GM21423 (cell line): ENCODE data around the gene RHOF.

Source experiments
- ATAC-seq: cut with Tn5 transposase; IDR thresholded peaks from one replicate; pipeline ENCODE4 v1.9.1; 2021; ENCODE audit warnings: mild to moderate bottlenecking, moderate library complexity; ENCODE audit not compliant: unreplicated experiment

The RHOF gene

DNA sequence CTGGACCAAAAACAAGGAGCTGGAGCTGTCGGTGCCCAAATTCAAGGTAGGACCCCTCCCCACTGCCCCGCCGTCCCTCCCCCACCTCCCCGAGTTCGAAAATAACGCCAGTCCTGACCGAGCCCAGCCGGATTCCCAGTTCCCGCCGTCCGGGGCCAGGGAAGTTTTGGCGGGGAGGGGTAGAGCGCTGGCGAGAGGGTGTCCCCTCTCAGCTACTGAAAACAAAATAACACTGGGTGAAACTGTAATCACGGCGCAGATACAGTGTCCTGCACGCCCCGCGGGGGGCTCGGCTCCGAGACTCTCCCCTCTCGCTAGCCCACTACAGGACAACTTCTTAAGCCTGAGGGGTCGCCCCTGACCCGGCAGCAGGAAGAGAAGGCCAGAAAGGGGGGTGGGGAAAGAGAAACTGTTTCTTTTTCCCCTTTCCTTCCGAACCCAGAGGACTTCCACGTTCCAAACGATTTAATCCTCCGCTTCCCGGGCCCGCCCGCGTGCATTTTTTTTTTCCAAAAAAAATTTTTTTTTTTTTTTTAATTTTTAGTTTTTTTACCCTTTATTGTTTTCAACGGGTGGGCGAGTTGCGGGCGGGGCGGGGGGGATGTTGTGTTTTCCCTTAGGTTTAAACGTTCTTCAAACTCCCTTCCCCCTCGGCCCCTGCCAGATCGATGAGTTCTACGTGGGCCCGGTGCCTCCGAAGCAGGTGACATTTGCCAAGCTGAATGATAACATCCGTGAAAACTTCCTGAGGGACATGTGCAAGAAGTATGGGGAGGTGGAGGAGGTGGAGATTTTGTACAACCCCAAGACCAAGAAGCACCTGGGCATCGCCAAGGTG, 11.9 kb upstream of the RHOF start:
- no peak for ATAC-seq

DNA sequence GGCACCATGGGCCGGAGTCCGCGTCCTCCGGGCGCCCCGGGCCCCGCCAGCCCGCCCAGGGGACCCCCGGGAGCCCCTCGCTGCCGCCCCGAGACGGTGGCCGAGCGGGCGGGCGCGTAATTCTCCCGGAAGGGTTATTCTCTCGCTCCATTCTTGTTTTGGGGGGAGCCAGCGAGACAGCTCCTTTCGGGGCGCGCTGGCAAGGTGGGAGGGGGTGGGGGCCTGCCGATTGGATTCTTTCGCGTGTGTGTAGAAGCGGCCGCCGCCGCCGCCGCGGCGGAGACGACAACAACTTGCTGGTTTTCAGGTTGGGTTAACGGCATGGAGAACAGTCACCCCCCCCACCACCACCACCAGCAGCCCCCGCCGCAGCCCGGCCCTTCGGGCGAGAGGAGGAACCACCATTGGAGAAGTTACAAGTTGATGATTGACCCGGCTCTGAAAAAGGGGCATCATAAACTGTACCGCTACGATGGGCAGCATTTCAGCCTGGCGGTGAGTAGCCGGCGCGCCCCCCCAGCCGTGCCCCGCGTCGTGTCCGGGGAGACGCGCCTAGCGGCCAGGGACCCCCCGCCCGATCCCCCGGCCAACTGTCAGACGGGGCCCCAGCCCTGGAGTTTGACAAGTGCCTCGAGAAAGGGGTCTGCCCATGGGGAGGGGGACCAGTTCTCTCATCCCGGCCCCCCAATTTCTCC, 11.1 kb upstream of the RHOF start:
- ATAC-seq, result no peak

DNA sequence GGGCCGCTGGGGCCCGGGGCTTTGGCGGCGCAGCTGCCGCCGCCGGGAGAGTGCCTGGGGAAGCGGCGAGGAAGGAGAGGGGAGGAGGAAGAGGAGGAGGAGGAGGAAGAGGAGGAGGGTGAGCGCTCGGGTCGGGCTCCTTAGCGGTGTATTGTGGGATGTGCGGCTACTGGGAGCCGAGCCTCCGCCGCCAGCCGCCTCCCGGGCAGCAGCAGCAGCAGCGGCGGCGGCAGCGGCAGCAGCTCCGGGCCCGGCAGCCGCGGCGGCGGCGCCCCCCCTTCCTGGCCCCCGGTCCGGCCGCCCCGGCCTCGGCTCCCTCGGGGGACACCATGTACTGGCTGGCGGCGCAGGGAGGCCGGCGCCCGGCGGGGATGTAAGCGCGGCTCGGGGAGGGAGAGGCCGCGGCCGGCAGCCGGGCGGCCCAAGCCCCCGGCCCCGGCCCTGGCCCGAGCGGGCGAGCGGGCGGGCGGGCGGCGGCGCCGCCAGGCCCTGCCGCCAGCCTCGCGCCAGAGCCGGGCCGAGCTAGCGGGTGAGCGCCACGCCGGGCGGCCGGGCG, 10.5 kb upstream of the RHOF start, which contains the start of gene SETD1B:
TSS of gene SETD1B (plus strand) at position 149 of the 556 bp plus-strand sequence. CDS start 729 bp downstream, outside the sequence.
- ATAC-seq, result no peak

DNA sequence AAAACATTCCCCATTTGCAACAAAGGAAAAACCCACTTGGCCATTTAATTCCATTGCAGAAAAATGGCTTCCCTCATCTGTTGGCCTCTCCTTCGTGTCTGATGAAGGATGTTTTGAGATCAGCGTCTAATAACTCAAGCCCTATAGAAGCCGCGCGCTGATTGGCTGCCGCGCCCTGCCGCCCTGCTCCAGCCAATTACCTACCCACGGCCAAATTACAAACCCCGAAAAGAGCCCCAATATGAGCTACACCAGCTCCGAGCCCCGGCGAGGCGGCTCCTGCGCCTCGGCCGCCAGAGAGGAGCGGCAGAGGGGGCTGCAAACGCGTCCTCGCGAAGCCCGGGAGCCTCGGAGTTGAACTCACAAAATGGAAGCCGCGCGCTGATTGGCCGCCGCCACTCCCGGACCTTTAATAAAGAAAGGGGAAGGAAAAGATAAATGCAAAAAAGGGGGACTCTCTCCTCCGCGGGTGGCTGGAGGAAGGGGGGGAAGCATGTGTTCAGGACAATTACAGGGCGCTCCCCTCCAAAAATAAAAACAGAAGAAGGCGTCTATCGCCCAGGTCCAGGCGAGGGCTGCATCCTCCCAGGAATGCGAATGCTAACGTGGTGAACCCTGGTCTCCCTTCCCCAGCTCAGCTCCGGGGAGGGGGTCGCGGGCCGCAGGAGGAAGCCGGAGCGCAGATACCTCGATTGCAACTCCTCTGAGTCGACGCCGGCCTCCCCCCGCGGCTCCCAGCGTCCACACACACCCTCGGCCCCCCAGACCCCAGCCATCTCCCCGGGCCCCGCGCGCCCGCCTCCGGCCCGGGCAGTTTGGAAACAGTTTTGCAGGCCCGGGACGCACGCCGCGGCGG, 9.6 kb upstream of the RHOF start:
- peak; percentile 38 for ATAC-seq

DNA sequence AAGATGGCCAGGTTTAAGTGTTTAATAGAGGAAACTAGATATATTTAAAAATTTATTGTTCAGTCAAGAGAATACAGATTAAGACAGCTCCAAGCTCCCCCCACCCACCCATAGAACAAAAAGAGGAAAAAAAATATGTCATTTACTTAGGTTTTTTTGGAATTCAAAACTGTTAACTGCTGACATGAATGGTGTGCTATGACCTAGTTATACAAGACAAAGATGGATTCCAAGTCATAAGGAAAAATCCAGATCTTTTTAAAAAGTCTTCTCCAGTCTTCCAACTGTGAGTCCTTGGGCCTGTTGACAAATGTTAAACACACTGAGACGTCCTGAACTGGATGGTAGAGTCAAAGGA, 9.0 kb upstream of the RHOF start:
- ATAC-seq, result no peak

DNA sequence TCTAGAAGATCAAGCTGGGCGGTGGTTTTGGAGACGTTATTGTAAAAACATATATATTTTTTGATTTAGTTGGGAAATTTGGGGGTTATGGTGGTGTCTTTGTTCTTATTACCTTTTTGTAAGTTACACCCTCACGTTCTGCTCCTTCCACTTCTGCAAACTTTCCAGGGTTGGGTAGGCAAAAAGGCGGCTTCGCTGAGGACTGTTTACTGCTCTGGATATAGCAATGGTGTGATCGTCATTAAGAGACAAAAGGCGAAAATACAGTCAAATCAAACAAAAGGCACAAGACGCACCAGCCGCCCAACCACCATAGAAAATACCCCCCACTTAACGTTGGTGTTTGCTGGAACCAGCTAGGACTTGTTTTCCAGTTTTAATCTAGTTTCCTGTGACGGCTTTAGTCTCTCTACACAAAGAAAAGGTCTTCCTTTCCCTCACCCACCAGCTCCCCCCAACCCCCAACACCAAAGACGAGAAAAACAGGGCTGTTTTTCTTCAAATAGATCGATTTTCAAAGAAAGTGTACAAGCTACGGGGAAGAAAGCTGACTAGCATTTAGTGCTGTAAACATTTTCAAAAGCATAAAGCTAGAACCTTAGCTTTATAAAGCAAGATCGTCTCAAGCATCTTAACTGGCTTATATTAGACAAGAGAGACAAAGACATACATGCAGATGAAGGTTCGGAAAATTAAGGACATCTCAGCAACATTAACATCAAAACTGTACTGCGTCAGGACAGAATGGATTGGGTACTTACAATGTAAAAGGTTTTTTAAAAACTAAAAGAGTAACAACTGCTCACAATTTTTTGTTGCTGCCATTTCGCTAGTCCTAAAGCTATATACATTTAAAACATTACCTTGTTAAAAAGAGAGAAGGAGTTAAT, 8.4 kb upstream of the RHOF start:
- no peak for ATAC-seq

DNA sequence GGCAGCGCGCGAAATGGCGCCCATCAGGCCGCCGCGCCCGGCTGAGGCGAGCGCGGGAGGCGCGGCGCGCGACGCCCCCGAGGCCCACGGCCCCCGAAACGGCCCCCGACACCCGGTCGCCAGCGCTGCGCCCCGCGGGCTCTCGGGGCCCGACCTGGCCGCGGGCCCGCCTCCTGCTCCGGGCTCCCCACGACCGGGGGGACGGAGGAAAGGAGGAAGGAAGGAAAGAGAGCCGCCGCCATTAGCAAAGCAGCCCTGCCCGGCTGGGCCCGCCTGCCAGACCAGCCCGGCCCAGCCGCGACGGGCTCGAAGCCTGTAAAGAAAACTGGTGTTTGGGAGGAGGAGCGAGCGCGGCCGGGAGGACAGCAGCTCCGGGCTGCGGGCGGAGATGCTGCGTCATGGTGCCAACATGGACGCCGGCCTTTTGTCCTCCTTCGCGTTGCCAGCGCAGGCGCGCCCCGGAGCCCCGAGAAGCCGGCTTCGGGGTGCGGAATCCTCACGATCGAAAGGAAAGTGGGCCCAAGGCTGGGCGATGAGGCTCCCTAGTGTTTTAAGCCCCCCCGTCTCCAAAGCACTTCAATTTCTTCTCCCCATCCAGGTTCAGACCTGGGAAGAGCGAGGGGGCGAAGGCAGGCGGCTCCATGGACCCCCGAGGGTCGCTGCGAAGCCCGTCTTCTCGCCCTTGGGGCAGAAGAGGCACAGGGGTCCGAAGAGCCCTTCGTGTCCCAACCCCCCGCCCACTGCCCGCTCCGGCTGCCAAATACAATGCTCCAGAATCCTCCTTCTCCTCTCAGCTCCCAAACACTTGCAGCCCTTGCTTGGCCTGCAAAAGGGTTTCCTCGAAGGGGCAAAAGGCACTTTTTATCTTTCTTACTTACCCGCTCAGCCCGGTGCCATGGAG, 7.5 kb upstream of the RHOF start:
- no peak for ATAC-seq

DNA sequence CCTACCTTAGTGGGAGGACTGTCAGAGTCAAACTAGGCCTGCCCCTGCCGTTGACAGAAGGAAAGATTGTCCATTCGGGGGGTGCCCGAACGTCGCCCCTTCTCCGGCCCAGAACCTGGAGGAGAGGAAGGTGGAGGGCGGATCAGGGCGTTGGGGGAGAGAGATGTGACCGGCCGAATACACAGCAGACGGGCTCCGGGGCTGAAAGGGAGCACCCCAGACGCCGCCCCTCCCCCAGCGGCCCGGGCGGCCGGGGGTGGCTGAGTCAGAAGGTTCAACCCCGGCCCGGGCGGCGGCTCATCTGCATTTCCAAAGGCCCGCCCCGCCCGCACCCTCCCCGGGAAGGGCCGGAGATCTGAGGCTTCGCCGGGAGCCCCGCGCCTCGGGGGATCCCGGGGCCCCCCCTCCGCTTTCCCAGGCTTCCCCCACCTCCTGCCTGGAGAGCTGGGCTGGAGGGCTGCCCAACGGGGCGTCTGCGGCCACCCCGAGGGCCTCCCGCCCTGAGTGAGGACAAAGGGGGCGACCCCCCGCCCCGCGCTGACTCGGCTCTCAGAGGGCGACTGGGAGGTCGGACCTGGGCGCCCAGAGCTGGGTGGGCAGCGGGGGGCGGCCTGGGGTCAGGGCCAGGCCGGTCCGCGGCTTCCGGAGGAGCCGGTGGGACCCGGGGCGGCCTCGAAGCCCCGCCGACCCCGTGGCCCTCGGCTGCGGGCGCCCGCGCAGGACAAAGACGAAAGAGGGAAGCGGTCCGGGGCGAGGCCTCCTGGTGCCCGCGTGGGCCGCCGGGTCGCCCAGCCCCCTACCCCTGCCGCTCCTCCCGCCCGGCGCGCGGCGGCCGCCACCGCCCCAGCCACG, 6.6 kb upstream of the RHOF start:
- ATAC-seq, result no peak

DNA sequence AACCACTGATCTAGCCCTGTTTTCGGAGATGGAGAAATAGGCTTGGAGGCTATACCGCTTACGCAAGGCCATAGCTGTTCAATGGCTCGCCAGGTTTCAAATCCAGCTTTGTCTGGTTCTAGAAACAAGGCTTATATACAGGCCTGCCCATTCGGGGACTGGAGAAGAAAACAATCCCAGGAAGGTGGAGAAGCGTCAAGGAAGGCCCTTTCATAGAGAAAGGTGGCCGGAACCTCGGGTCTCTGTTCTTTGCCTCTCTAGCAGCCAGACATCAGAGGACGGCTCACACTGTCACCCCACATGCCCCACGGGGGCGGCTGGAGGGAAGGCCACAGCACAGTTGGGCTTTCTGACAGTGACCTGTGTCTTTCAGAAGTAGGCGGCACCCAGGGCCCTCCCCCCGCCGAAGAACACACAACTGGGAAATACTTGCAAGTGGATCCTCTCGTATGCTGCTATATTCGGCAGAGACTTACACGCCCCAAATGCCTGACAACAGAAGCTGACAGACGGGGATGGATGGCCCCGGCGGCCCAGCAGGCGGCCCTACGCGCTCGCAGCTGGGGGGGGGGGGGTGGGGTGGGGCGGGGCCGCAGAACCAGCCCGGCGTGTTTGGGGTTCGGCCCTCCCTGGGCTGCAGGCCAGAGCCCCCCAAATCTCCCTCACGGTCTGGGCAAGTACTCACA, 5.8 kb upstream of the RHOF start:
- ATAC-seq, result no peak

DNA sequence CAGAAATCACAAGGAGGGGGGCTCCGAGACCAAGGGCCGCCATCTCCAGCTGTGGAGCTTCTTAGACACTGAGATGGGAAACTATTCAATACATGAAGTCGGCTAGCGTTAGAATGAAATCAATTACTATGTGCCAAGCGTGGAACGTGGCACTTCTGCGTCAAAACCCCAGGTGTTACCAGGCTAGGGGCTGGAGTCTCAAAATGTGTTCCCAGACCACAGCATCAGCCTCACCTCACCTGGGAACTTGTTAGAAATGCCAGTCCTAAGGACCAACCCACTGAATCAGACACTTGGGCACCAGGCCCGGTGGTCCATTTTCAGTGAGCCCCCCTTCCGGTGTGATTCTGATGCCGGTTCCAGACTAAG, 5.3 kb upstream of the RHOF start:
- ATAC-seq, result no peak

DNA sequence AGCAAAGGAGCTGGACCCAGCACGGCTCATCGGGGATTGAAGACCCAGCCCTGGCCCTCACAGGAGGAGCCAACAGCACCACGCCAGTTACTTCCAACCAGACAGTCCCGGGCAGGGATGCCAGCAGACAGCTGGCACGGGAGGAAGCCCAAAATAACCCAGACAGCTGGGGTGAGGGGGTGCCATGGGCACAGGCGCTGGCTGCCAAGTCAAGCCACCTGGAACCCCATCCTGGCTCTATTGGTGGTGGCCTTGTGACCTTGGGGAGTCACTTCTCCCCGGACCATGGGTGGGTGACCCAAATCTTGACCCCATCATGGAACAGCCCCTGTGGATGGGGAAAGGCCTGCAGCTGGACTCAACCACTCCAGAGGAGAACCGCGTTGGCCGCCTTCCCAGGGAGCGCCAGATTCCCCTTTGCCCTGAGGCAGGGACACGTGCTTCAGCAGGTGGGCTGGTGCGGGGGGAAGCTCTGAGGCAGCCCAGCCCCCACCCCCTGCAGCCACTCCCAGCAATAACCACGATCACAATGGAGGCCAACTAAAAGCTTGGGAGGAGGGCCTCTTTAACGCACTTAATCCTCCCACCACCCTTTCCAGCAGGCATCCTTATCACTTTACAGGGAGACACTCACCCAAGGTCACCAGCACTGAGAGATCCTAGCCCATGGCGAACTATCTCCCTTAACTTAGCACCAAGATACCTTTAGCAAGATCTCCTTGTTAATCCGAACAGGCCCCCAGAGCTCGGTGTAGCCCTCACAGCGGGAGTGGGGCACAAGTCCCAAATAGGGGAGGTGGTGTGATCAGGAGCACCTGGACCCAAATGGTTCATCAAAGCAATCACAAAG, 4.7 kb upstream of the RHOF start:
- no peak for ATAC-seq

DNA sequence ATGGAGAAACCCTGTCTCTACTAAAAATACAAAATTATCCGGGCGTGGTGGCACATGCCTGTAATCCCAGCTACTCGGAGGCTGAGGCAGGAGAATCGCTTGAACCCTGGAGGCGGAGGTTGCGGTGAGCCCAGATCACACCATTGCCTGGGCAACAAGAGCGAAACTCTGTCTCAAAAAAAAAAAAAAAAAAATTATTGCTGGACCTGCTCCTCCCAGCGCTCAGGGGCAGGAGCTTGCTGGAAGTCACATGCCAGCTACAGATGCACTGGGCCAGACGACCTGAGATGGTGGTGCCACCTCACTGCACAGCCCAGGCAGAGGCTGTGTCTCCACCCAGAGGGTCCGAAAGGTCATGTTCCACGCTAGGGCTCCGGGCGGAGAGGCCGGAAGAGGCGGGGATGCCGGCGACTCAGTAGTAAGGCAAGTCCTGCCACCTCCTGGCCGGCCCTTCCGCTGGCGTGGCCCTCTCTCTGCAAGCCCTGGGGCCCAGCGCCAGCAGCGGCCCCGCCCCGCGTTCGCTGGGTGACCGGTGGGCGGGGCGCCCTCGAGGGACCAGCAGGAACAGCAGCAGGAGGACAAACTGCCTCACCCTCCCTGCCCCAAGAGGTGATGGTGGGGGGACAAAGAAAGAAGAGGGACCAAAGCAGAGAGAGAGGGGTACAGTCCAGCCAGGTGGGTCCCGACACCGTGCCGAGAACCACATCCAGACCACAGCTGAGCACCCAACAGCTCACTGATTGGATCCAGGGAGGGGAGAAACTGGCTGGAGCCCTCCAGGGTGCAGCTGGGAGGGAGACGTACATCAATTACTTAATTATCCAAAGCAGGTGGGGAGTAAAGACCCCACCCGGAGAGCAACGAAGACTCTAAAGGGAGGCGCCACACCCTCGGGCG, 3.6 kb upstream of the RHOF start:
- no peak for ATAC-seq

DNA sequence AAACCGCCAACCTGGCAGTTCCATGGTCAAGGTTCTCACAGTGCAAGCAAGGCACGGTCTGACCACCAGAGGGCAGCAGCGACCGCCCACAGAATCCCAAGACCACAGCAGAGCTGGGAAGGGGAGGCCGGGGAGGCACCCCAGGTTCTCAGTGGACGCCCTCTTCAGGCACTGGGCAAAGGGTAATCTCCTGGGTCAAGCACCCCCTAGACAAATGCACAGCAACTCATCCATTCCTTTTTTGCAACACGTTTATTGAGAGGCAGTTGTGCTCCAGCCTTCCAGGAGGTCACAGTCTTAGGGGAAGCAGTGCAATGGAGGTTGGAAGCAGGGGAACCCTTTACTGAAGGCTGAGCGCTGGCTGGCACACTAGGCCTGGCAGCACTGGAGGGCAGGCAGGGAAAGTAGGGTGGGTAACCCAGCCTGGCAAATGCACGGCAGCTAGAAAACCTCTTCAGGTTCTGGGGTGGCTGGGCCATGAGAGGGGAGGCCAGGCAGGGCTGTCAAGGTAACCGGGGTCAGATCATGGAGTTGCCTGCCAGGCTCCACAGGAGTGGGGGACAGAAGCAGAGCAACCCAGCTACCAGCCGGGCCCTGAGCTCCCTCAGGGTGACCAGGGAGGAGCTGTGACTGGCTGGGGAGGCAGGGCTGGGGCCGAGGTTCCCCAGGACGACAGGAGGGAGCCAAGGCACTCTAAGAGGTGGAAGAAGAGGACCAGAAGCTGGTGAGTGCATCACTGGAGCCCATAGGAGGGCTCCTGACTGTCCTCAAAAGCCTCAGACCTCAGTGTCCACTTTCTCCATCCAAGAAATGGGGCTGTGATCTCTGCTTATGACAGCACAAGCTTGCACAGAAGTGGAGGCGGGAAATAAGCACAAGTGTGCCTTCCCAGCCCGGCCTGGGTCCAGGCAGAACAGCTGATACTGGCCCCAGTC, 1.8 kb upstream of the RHOF start:
- no peak for ATAC-seq

DNA sequence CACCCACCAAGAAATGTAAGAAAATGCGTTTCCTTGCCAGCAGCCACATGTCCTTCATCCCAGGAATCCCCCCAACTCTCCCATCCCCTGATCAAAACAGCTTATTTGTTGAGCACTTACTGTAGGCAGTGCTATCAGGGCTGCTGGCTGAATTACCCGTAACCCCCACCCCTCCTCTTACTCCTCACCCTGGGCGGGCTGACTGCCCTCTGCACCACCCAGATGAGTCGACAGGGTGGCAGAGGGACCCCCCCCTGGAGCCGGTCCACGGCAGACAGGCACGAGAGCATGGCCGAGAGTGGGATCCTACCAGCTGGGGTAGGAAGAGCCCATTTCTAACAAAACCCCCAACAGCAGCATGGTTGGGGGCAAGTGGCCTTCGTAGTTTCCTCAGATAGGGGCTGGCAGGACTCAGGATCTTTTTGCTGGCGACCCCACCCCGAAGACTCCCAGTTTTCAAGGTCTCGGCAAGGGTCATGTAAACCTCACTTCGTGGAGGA, 1.1 kb upstream of the RHOF start:
- ATAC-seq, result no peak
